NCI-H2171 (cell line): ENCODE measurements around the gene OPA3.

Source experiments
- DNase-seq: peaks from one replicate; lab custom pipeline; 2025; lab: John Stamatoyannopoulos, UW

OPA3 gene

GRCh38 chr19:45501730-45502014 lies 82.9 kb downstream of the OPA3 start:
- no peak for DNase-seq

- DNase-seq, result no peak
Observed at GRCh38 chr19:45500918-45501729, 83.5 kb downstream of the OPA3 start.

- DNase-seq, result no peak
Observed at GRCh38 chr19:45499196-45500180, 85.1 kb downstream of the OPA3 start.

- DNase-seq, result no peak
Observed at GRCh38 chr19:45498411-45499195, 86.0 kb downstream of the OPA3 start, which contains the start of gene PPM1N. Gene PPM1N (plus strand): TSS chr19:45498443. CDS start chr19:45498473, 30 bp downstream.

- no peak for DNase-seq
Observed at GRCh38 chr19:45497791-45498190, 86.8 kb downstream of the OPA3 start.

- no peak for DNase-seq
Observed at GRCh38 chr19:45496349-45496953, 88.2 kb downstream of the OPA3 start.

GRCh38 chr19:45495178-45495577 lies 89.4 kb downstream of the OPA3 start:
- no peak for DNase-seq

GRCh38 chr19:45494261-45494916 lies 90.2 kb downstream of the OPA3 start:
- no peak for DNase-seq

GRCh38 chr19:45492627-45493470 lies 91.8 kb downstream of the OPA3 start:
- no peak for DNase-seq

- DNase-seq, result no peak
Observed at GRCh38 chr19:45492137-45492626, 92.4 kb downstream of the OPA3 start.

- no peak for DNase-seq
Observed at GRCh38 chr19:45489216-45489855, 95.3 kb downstream of the OPA3 start.

GRCh38 chr19:45488708-45489107 lies 95.9 kb downstream of the OPA3 start:
- DNase-seq, result no peak

- DNase-seq, result peak; percentile 99
Observed at GRCh38 chr19:45485305-45486077, 99.1 kb downstream of the OPA3 start.

GRCh38 chr19:45484273-45484945 lies 100.2 kb downstream of the OPA3 start:
- no peak for DNase-seq

- DNase-seq, result no peak
Observed at GRCh38 chr19:45483033-45483432, 101.6 kb downstream of the OPA3 start.

- DNase-seq, result peak; percentile 85
Observed at GRCh38 chr19:45478454-45479238, 106.0 kb downstream of the OPA3 start.

- no peak for DNase-seq
Observed at GRCh38 chr19:45477713-45478453, 106.7 kb downstream of the OPA3 start.
